GM23338 (cell line): ENCODE measurements around the gene COMMD2.

Experiments
- CREB1 ChIP-seq: fragments of 250-450 bp; sonication (Bioruptor Pico); IDR thresholded peaks from 2 replicates; pipeline ENCODE4 v1.5.0; 2020; ENCODE audit warnings: low read depth, mild to moderate bottlenecking, moderate library complexity
- CTCF ChIP-seq, 2 experiments: fragments of 200-600 bp in 1 of 2; sonication (generic) in 1 of 2; conservative IDR thresholded peaks; 2 replicates each; pipeline versions ENCODE4 v1.5.1 to v1.6.1; 2016 to 2017; ENCODE audit warnings: antibody characterized with exemption in 2 of 2, low read depth in 2 of 2, mild to moderate bottlenecking in 2 of 2, moderate library complexity in 1 of 2
- ETS1 ChIP-seq: IDR thresholded peaks from 2 replicates; pipeline ENCODE4 v1.6.1; 2016; ENCODE audit warnings: antibody characterized with exemption
- EZH2 ChIP-seq: fragments of 200-600 bp; sonication (generic); IDR thresholded peaks from one replicate; pipeline ENCODE4 v1.8.0; 2017; ENCODE audit warnings: antibody characterized with exemption, mild to moderate bottlenecking, low read depth; ENCODE audit not compliant: unreplicated experiment
- EZH2phosphoT487 ChIP-seq: fragments of 200-600 bp; sonication (generic); IDR thresholded peaks from one replicate; pipeline ENCODE4 v1.8.1; 2018; ENCODE audit warnings: antibody characterized with exemption; ENCODE audit not compliant: unreplicated experiment
- JUNB ChIP-seq: IDR thresholded peaks from one replicate; pipeline ENCODE4 v1.6.1; 2016; ENCODE audit warnings: antibody characterized with exemption; ENCODE audit not compliant: unreplicated experiment
- NANOG ChIP-seq: IDR thresholded peaks from 2 replicates; pipeline ENCODE4 v1.6.1; 2016; ENCODE audit warnings: antibody characterized with exemption, borderline replicate concordance
- POLR2AphosphoS5 ChIP-seq: IDR thresholded peaks from 2 replicates; pipeline ENCODE4 v1.6.1; 2016; ENCODE audit warnings: antibody characterized with exemption, low read depth
- REST ChIP-seq: IDR thresholded peaks from one replicate; pipeline ENCODE4 v1.6.1; 2018; ENCODE audit warnings: antibody characterized with exemption; ENCODE audit not compliant: unreplicated experiment
- ZNF114 ChIP-seq: fragments of 250-450 bp; sonication (Bioruptor Pico); IDR thresholded peaks from 2 replicates; pipeline ENCODE4 v1.5.0; 2020; ENCODE audit warnings: mild to moderate bottlenecking, moderate library complexity
- ZNF331 ChIP-seq: fragments of 250-450 bp; sonication (Bioruptor Pico); IDR thresholded peaks from 2 replicates; pipeline ENCODE4 v1.5.0; 2020; ENCODE audit warnings: low read depth, mild to moderate bottlenecking, moderate library complexity
- TF ChIP-seq, protein P1 (sequence below): fragments of 250-450 bp; sonication (Bioruptor Pico); IDR thresholded peaks from 2 replicates; pipeline ENCODE4 v1.5.0; 2020; ENCODE audit warnings: mild to moderate bottlenecking, moderate library complexity

DNA sequence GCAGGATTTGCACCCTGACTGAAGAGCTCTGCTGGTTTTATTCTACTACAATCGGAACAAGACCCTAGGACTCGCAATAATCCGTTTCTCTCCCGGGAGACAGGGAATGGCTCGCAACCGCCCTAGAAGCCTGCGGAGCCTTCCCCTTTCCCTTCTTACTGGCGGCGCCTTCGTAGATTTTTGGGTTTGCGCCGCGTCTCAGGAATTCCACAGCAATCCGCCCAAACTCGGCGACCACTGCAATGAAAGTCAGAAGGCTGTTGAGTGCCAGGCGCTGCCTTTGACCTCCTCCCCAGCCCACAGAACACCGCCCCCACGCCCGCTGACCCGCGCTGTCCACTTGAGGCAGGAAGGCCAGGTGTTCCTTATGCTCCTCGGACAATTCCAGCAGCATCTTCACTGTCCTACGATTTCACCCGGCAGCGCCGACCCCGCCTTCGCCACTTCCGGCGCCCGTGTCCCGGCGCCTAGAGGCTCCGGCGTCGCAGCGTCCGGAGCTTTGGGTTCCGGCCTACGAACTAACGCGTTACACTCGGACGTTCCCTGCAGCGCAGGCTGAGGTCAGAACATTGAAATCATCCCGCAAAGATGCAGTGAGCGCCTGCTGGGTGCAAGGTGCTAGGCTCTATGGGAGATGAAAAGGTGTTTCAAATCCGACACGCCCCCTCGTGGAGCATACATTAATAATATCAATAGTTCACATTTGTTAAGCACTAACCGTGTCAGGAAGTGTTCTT is at the start of gene COMMD2:
- TF ChIP-seq CTCF (conservative IDR thresholded peaks at IDR 0.05; ENCODE audit: low read depth in 2 of 2): peak; percentile 41 to 47
- no peak for TF ChIP-seq EZH2
- peak; percentile 96 for TF ChIP-seq POLR2AphosphoS5
- TF ChIP-seq REST: no peak
- no peak for TF ChIP-seq JUNB
- peak; percentile 76 for TF ChIP-seq ETS1
- TF ChIP-seq NANOG: no peak
- peak; percentile 91 for TF ChIP-seq CREB1
- no peak for TF ChIP-seq EZH2phosphoT487
- TF ChIP-seq ZNF331 (CRISPR knock-in tag): no peak
- TF ChIP-seq ZNF114 (CRISPR knock-in tag): peak; percentile 81; the same call in 1 of the 2 replicates
- TF ChIP-seq, protein P1, sequence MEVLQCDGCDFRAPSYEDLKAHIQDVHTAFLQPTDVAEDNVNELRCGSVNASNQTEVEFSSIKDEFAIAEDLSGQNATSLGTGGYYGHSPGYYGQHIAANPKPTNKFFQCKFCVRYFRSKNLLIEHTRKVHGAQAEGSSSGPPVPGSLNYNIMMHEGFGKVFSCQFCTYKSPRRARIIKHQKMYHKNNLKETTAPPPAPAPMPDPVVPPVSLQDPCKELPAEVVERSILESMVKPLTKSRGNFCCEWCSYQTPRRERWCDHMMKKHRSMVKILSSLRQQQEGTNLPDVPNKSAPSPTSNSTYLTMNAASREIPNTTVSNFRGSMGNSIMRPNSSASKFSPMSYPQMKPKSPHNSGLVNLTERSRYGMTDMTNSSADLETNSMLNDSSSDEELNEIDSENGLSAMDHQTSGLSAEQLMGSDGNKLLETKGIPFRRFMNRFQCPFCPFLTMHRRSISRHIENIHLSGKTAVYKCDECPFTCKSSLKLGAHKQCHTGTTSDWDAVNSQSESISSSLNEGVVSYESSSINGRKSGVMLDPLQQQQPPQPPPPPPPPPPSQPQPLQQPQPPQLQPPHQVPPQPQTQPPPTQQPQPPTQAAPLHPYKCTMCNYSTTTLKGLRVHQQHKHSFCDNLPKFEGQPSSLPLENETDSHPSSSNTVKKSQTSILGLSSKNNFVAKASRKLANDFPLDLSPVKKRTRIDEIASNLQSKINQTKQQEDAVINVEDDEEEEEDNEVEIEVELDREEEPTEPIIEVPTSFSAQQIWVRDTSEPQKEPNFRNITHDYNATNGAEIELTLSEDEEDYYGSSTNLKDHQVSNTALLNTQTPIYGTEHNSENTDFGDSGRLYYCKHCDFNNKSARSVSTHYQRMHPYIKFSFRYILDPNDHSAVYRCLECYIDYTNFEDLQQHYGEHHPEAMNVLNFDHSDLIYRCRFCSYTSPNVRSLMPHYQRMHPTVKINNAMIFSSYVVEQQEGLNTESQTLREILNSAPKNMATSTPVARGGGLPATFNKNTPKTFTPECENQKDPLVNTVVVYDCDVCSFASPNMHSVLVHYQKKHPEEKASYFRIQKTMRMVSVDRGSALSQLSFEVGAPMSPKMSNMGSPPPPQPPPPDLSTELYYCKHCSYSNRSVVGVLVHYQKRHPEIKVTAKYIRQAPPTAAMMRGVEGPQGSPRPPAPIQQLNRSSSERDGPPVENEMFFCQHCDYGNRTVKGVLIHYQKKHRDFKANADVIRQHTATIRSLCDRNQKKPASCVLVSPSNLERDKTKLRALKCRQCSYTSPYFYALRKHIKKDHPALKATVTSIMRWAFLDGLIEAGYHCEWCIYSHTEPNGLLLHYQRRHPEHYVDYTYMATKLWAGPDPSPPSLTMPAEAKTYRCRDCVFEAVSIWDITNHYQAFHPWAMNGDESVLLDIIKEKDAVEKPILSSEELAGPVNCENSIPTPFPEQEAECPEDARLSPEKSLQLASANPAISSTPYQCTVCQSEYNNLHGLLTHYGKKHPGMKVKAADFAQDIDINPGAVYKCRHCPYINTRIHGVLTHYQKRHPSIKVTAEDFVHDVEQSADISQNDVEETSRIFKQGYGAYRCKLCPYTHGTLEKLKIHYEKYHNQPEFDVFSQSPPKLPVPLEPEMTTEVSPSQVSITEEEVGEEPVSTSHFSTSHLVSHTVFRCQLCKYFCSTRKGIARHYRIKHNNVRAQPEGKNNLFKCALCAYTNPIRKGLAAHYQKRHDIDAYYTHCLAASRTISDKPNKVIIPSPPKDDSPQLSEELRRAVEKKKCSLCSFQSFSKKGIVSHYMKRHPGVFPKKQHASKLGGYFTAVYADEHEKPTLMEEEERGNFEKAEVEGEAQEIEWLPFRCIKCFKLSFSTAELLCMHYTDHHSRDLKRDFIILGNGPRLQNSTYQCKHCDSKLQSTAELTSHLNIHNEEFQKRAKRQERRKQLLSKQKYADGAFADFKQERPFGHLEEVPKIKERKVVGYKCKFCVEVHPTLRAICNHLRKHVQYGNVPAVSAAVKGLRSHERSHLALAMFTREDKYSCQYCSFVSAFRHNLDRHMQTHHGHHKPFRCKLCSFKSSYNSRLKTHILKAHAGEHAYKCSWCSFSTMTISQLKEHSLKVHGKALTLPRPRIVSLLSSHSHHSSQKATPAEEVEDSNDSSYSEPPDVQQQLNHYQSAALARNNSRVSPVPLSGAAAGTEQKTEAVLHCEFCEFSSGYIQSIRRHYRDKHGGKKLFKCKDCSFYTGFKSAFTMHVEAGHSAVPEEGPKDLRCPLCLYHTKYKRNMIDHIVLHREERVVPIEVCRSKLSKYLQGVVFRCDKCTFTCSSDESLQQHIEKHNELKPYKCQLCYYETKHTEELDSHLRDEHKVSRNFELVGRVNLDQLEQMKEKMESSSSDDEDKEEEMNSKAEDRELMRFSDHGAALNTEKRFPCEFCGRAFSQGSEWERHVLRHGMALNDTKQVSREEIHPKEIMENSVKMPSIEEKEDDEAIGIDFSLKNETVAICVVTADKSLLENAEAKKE (CRISPR knock-in tag): no peak
